ENCODE data around the gene CD82. TPM values are rescaled to one million over a fixed set of nuclear protein-coding genes. Genes with fewer than 3 reads are reported as not detected.

The CD82 gene
- 475 and 482 TPM in 2 replicates for total RNA-seq

- intact Hi-C loops (cut with micrococcal nuclease): loop anchor here (1.0 to 10.0 kb wide), 12 partner anchors 8 to 1279 kb away; partner anchors contain the start of genes ACCS, CRY2 and SLC35C1
Measured at GRCh38 chr11:44565211-44565952, at the start of gene CD82. TSS of gene CD82 (plus strand) at chr11:44565663. CDS start at chr11:44594663, 29,000 bp downstream.

- intact Hi-C loops (cut with micrococcal nuclease): no loop called here
Measured at GRCh38 chr11:44516688-44517507, 48.6 kb upstream of the CD82 start.

DNA sequence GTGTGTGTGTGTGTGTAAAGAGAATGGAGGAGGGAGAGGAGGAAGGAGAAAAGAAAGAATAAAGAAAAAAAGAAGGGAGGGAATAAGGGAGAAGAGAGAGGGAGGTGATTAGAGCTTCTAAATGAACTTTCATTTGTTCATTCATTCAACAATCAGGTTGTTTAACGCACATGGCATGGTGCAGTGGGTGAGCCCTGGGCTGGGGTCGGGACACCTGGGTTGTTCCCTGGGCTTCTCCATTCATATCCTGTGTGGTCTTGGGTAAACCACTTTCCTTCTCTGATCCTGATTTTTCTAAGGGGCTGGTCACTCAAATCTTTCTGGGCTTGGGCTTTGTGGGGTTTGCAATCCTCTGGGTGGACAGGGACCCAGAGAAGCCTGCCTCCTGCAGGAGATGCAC lies 47.9 kb upstream of the CD82 start:
- intact Hi-C loops (cut with micrococcal nuclease): no loop called here

- intact Hi-C loops (cut with micrococcal nuclease): no loop called here
Measured at GRCh38 chr11:44518968-44519550, 46.4 kb upstream of the CD82 start.

DNA sequence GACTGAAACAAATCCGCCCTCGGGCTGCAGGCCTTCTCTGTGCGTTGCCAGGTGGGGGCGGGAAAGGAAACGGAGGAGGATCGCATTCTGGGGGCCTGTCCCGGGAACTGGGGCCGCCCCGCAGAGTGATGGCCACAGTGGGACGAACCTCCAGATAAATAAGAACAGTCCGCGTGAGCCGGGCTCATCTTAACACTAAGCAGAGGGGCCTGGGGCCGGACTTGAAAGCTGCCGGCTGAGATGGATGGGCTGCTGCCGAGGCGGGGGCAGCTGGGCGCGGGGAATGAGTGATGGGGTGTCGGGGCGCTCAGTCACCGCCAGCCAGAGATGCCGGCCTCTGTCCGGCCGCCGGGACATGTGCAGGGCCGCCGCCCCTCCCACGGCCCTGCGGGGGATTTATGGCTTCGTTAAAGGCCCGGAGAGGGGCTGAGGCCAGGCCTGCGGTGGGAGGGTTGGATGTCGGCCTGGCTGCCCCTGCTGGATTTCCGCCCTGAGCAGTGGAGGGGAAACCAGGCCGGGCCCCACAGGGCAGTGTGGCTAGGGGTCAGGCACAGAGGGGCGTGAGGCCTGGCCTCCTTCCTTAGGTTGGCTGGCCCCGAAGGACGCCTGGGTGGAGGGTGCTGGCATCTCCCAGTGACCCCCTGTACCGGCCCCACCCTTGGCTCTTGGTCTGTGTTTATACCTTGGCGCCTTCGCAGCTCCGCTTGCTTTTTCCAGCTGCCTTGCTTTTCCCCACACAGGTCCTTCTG lies 45.3 kb upstream of the CD82 start:
- intact Hi-C loops (cut with micrococcal nuclease): no loop called here

GRCh38 chr11:44521148-44521547 lies 44.3 kb upstream of the CD82 start:
- intact Hi-C loops (cut with micrococcal nuclease): no loop called here

GRCh38 chr11:44522294-44522693 lies 43.2 kb upstream of the CD82 start:
- intact Hi-C loops (cut with micrococcal nuclease): no loop called here

DNA sequence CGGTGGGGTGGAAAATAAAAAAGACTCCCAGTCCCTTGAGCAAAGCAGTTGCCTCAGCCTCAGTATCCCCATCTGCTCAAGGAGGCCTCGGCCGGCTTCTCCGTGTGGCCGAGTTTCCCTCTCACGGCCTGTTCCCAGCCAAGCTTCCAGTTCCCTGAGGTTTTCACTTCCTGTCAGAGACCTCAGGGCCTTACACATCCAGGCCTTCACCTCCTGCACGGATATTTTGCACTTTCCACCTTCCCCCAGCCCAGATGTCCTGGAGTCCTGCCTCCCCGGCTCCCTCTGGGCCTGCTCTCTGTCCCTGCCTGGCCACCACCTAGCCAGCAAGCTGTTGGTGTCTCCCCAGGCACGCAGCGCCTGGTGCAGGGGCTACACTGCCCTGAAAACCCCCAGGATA lies 41.1 kb upstream of the CD82 start:
- intact Hi-C loops (cut with micrococcal nuclease): no loop called here

- intact Hi-C loops (cut with micrococcal nuclease): no loop called here
Measured at GRCh38 chr11:44524751-44525201, 40.7 kb upstream of the CD82 start.

GRCh38 chr11:44525473-44526252 lies 39.8 kb upstream of the CD82 start:
- intact Hi-C loops (cut with micrococcal nuclease): no loop called here

GRCh38 chr11:44526438-44526837 lies 39.0 kb upstream of the CD82 start:
- intact Hi-C loops (cut with micrococcal nuclease): no loop called here

GRCh38 chr11:44527476-44527875 lies 38.0 kb upstream of the CD82 start:
- intact Hi-C loops (cut with micrococcal nuclease): no loop called here

DNA sequence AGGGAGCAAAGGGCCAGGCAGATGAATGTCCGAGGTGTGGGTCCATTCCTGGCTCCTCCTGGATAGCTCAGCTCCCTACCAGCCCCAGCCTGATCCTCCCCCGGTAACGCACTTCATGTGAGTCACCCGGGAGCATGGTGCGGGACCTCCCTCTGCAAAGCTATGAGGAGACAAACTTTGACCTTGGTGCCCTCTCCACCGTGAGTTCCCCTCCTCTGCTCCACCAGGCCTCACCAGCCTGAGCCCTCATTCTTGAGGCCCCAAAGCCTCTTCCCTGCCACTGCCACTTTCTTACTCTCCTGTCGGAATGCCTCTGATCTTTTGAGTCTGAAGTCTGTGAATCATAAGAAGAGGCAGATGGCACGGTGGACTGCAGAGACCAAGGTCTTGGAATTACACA lies 37.4 kb upstream of the CD82 start:
- intact Hi-C loops (cut with micrococcal nuclease): no loop called here

- intact Hi-C loops (cut with micrococcal nuclease): no loop called here
Measured at GRCh38 chr11:44528581-44528980, 36.9 kb upstream of the CD82 start.

- intact Hi-C loops (cut with micrococcal nuclease): loop anchor here (1.0 to 2.0 kb wide), 3 partner anchors 35 to 435 kb away; partner anchors contain the start of genes CD82 and EXT2
Measured at GRCh38 chr11:44529895-44530412, 35.5 kb upstream of the CD82 start.

DNA sequence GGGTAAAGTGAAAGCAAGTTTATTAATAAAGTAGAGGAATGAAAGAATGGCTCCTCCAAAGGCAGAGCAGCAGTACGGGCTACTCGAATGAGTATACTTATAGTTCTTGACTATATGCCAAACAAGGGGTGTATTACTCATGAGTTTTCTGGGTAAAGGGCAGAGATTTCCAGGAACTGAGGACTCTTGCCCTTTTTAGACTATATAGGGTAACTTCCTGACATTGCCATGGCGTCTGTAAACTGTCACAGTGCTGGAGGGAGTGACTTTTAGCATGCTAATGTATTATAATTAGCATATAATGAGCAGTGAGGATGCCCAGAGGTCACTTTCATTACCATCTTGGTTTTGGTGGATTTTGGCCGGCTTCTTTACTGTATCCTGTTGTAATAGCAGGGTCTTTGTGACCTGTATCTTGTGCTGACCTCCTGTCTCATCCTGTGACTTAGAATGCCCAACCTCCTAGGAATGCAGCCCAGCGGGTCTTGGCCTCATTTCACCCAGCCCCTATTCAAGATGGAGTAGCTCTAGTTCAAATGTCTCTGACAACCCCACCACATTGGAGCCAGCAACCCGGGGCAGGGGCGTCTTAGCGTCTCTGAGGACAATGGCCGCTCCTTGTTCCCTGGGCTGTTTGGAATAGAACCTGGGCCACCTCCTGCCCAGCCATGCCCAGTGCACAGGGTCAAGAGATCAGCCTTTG lies 34.9 kb upstream of the CD82 start:
- intact Hi-C loops (cut with micrococcal nuclease): loop anchor here (1.0 to 2.0 kb wide), 3 partner anchors 35 to 436 kb away; partner anchors contain the start of genes CD82 and EXT2

DNA sequence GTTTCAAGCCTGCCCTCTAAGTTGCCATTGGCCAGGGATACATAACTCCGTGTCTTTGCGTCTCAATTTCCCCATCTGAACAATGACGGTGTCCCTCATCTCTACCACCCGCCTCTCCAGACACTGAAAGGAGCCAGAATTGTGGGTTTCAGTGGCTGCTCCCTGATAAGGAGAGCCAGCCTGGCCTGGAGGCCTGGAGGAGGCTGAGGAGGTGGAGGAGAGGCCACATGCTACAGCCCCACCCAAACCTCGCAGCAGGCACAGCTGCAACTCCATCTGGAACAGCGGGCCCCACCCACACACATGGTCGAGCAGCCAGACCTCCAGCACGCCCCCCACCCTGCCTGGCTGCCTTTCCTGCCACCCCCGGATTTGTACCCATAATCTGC lies 34.4 kb upstream of the CD82 start:
- intact Hi-C loops (cut with micrococcal nuclease): loop anchor here (2.0 kb wide), 1 partner anchor 436 kb away; the partner anchor contains the start of gene EXT2

- intact Hi-C loops (cut with micrococcal nuclease): loop anchor here (2.0 kb wide), 1 partner anchor 437 kb away; the partner anchor contains the start of gene EXT2
Measured at GRCh38 chr11:44531636-44532035, 33.8 kb upstream of the CD82 start.

DNA sequence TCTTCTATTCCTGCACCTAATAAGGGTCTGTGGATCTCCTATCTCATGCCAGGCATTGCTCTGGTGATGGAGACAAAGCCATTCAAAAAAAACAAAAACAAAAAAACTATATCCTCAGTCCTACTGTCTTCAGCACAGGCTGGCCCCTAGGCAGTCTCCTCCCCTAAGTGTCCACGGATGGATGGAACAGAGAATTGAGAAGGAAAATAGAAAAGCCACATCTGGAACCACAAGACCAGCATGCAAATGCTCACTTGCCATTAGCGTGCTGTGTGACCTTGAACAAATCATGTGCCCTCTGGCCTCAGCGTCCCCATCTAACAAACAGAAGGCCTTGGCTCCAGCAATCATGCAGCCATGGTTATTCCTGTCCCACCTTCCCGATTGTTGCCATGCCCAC lies 32.7 kb upstream of the CD82 start:
- intact Hi-C loops (cut with micrococcal nuclease): no loop called here
